Fibroblast of upper back skin (primary cell): ENCODE data around the gene PXDC1.
A peak's percentile ranks its signal among the peaks of the same experiment; 100 is the strongest.
"Not testable (repeated sequence)": the region's sequence is repeated elsewhere in the genome, so short reads cannot be mapped to it uniquely, and the experiment has no call there.

Experiments used
- DNase-seq: peaks from one replicate; pipeline ENCODE4 v3.0.0-alpha.2; 2013

Gene PXDC1

GRCh38 chr6:3707751-3708412, 43.6 kb downstream of the PXDC1 start:
- no peak for DNase-seq

GRCh38 chr6:3707024-3707423, 44.5 kb downstream of the PXDC1 start:
- no peak for DNase-seq

GRCh38 chr6:3706547-3706946, 45.0 kb downstream of the PXDC1 start:
- DNase-seq: no peak

GRCh38 chr6:3701631-3702030, 49.9 kb downstream of the PXDC1 start:
- no peak for DNase-seq

GRCh38 chr6:3699231-3699630, 52.3 kb downstream of the PXDC1 start:
- no peak for DNase-seq

GRCh38 chr6:3698021-3698420, 53.5 kb downstream of the PXDC1 start:
- peak; percentile 39 for DNase-seq

- DNase-seq: peak; percentile 96
Observed at GRCh38 chr6:3697609-3698008, 53.9 kb downstream of the PXDC1 start.

GRCh38 chr6:3696525-3697088, 54.9 kb downstream of the PXDC1 start:
- DNase-seq: peak; percentile 8

GRCh38 chr6:3695065-3695817, 56.3 kb downstream of the PXDC1 start:
- no peak for DNase-seq

- DNase-seq: peak; percentile 42
Observed at GRCh38 chr6:3693831-3694230, 57.7 kb downstream of the PXDC1 start.

- DNase-seq: no peak
Observed at GRCh38 chr6:3690506-3690905, 61.0 kb downstream of the PXDC1 start.

GRCh38 chr6:3687847-3688246, 63.7 kb downstream of the PXDC1 start:
- no peak for DNase-seq

GRCh38 chr6:3683331-3683730, 68.2 kb downstream of the PXDC1 start:
- no peak for DNase-seq

GRCh38 chr6:3678946-3679345, 72.6 kb downstream of the PXDC1 start:
- no peak for DNase-seq

- not testable (repeated sequence) for DNase-seq
Observed at GRCh38 chr6:3677751-3678150, 73.8 kb downstream of the PXDC1 start.

GRCh38 chr6:3677351-3677750, 74.2 kb downstream of the PXDC1 start:
- DNase-seq: not testable (repeated sequence)
